Measurements from ENCODE around the gene DEFB132. TPM values are rescaled to one million over a fixed set of nuclear protein-coding genes. Genes with fewer than 3 reads are reported as not detected.

DEFB132 gene
- total and polyA plus RNA-seq, 2 of the 13 experiments (the other 11 are each of a cell fraction or from before 2014, with no cell fraction given), result not detected

GRCh38 chr20:309841-310644, 52.5 kb downstream of the DEFB132 start (continued):
- TF ChIP-seq TFDP2 (CRISPR knock-in tag; IDR thresholded peaks at IDR 0.05) (no peak), AHR (CRISPR knock-in tag; IDR thresholded peaks at IDR 0.05) (peak; percentile 48; the same call in 1 of the 2 replicates), ZC3H4 (CRISPR knock-in tag; IDR thresholded peaks at IDR 0.05; ENCODE audit: borderline replicate concordance) (0 out of 2 replicates have a peak, but pooled peaks have one; percentile 9), SMAD3 (CRISPR knock-in tag; IDR thresholded peaks at IDR 0.05) (no peak), ZNF607 (CRISPR knock-in tag; IDR thresholded peaks at IDR 0.05; ENCODE audit: borderline replicate concordance) (peak; percentile 58; the same call in 1 of the 2 replicates), PCBP2 (optimal IDR thresholded peaks at IDR 0.05; ENCODE audit: low read depth, low read length, poor library complexity, severe bottlenecking) (peak; percentile 33), SAP130 (CRISPR knock-in tag; IDR thresholded peaks at IDR 0.05; ENCODE audit: low read depth) (peak; percentile 83), PAXIP1 (CRISPR knock-in tag; conservative IDR thresholded peaks at IDR 0.05) (peak; percentile 59), AGO2 (optimal IDR thresholded peaks at IDR 0.05; ENCODE audit: low read depth, low read length) (no peak), POLR2AphosphoS2 (IDR thresholded peaks at IDR 0.05; ENCODE audit: low read depth, low read length) (no peak), ZBTB21 (CRISPR knock-in tag; IDR thresholded peaks at IDR 0.05) (peak; percentile 15; the same call in 1 of the 2 replicates)
- TF ChIP-seq, protein P1, sequence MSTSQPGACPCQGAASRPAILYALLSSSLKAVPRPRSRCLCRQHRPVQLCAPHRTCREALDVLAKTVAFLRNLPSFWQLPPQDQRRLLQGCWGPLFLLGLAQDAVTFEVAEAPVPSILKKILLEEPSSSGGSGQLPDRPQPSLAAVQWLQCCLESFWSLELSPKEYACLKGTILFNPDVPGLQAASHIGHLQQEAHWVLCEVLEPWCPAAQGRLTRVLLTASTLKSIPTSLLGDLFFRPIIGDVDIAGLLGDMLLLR (CRISPR knock-in tag; IDR thresholded peaks at IDR 0.05), result no peak; the same call in 1 of the 2 replicates
- TF ChIP-seq, protein P2, sequence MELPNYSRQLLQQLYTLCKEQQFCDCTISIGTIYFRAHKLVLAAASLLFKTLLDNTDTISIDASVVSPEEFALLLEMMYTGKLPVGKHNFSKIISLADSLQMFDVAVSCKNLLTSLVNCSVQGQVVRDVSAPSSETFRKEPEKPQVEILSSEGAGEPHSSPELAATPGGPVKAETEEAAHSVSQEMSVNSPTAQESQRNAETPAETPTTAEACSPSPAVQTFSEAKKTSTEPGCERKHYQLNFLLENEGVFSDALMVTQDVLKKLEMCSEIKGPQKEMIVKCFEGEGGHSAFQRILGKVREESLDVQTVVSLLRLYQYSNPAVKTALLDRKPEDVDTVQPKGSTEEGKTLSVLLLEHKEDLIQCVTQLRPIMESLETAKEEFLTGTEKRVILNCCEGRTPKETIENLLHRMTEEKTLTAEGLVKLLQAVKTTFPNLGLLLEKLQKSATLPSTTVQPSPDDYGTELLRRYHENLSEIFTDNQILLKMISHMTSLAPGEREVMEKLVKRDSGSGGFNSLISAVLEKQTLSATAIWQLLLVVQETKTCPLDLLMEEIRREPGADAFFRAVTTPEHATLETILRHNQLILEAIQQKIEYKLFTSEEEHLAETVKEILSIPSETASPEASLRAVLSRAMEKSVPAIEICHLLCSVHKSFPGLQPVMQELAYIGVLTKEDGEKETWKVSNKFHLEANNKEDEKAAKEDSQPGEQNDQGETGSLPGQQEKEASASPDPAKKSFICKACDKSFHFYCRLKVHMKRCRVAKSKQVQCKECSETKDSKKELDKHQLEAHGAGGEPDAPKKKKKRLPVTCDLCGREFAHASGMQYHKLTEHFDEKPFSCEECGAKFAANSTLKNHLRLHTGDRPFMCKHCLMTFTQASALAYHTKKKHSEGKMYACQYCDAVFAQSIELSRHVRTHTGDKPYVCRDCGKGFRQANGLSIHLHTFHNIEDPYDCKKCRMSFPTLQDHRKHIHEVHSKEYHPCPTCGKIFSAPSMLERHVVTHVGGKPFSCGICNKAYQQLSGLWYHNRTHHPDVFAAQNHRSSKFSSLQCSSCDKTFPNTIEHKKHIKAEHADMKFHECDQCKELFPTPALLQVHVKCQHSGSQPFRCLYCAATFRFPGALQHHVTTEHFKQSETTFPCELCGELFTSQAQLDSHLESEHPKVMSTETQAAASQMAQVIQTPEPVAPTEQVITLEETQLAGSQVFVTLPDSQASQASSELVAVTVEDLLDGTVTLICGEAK (IDR thresholded peaks at IDR 0.05), result no peak
- TF ChIP-seq, protein P2 (CRISPR knock-in tag; IDR thresholded peaks at IDR 0.05), result peak; percentile 61; the same call in 1 of the 2 replicates

All from HepG2 (cell line).